Occipital lobe (tissue), 2 donors: ENCODE measurements around the gene CAMK1D. TPM values are rescaled to one million over a fixed set of nuclear protein-coding genes. Genes with fewer than 3 reads are reported as not detected.

Experiments
- DNase-seq: peaks from one replicate; lab custom pipeline; 2025; lab: John Stamatoyannopoulos, UW
- total RNA-seq: library from RNA; depleted of rRNA; stranded (reverse); fragments of >200 nt; gene quantifications from one replicate; pipeline ENCODE4 v1.2.3, GENCODE V29; 2014

Gene CAMK1D
- total RNA-seq, 1 donor from 2014 or later: 18.9 TPM

GRCh38 chr10:12547301-12547771, 198.0 kb downstream of the CAMK1D start:
- no peak for DNase-seq

GRCh38 chr10:12549297-12549696, 199.9 kb downstream of the CAMK1D start:
- no peak for DNase-seq

DNA sequence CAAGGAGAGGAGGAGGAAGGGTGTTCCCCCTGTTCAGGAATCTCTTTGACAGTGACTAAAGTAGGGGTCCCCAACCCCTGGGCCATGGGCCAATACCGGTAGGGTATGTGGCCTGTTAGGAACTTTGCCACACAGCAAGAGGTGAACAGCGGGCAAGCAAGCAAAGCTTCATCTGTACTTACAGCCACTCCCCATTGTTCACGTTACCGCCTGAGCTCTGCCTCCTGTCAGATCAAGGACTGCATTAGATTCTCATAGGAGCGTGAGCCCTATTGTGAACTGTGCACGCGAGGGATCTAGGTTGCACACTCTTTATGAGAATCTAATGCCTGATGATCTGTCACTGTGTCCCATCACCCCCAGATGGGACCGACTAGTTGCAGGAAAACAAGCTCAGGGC, 201.6 kb downstream of the CAMK1D start:
- no peak for DNase-seq

DNA sequence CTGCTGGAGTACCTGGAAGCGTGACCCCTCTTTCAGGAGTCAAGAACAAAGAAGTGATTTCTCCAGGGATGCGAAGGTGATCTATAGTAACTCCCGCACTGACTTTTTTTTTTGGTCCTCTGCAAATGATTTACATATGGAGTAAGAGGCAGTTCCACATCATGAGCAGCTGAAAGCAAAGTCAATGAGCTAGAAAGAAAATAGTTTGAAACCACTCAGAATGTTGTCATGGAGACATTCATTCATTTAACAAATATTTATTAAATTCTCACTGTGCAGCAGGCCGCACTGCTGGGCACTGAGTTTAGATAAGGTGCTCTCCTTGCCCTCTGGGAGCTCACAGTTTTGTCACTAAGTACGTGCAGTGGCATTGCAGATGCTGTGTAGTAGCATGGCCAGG, 206.7 kb downstream of the CAMK1D start:
- DNase-seq: no peak

GRCh38 chr10:12559578-12560178, 210.3 kb downstream of the CAMK1D start:
- DNase-seq: no peak

GRCh38 chr10:12561307-12561706, 212.0 kb downstream of the CAMK1D start:
- no peak for DNase-seq

DNA sequence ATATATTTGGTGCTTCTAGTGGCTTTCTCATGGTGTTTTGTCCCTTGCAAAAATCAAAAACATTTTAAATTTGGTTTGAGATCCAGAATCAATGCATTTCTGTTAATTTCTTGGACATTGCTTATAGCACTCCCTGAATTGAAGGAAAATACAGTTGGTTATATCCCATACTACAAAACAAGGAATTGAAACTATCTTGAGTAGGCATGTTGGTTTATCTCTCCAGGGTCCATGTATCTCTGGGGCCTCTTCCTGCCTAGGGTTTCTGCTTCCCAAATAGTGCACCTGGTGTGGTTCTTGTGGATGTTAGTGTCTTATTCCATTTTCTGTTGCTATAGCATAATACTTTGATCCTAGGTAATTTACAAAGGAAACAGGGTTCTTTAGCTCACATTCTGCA, 212.4 kb downstream of the CAMK1D start:
- no peak for DNase-seq

- DNase-seq: no peak
These were observed 214.1 kb downstream of the CAMK1D start for GRCh38 chr10:12563489-12563888.

DNA sequence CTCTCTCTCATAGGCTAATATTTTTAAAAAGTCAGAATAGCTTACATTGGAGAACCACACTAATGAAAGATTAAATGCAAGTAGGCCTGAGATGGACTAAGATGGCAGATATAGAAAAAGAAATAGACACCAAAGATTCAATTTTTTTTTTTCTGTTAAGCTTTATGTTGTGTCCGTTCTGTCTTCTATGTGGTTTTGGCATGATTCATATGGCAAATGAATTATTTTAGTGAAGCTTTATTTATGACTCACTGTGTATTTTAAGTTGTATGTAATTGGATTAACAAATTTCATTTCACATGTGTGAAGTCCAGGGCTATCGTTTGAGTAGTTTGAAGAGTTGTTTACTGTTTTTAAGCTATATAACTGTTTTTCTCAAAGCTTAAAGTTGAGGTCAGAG, 214.8 kb downstream of the CAMK1D start:
- DNase-seq: no peak

DNA sequence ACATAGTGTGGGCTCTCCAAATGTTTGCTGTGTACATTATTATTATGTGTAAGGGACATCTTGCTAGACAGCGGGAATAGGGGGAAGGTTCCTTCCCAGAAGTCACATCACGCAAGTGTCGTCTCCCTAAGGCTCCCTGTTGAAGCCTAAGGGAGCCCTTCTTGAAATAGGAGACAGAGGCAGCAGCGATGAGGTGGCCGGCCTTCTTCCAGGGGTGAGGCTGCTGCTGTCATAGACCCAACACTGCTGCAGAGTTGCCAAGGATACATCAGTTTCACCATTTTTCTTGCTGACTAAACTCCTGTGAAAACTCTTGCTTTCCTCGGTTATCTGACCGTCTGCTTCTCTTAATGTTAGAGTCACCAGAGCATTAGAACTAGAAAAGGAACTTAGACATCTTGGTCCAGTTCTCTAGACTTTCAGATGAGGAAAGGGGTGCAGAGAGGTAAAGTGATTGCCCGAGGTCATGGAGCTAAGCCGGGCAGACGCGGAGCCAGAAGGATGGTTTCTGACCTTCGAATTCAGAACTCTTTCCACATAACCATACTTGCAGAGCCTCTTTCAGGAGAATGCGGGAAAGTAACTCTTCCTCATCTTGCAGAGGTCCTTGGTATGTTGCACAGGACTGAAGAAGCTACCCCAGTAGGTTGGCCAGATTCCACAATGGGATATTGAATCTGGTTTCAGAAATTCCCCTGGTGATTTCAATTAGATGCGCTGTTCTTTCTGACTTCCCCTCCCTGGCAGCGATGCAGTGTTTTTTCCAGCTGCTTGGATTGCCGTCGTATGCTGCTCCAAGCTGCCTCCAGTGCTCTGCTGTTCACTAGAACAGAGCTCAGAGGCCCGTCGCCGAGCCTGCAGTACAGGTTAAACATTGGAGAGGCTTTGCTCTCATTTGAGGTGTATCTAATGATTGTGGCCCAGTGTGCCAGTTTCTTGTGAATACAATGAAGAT, 217.1 kb downstream of the CAMK1D start:
- DNase-seq: no peak

DNA sequence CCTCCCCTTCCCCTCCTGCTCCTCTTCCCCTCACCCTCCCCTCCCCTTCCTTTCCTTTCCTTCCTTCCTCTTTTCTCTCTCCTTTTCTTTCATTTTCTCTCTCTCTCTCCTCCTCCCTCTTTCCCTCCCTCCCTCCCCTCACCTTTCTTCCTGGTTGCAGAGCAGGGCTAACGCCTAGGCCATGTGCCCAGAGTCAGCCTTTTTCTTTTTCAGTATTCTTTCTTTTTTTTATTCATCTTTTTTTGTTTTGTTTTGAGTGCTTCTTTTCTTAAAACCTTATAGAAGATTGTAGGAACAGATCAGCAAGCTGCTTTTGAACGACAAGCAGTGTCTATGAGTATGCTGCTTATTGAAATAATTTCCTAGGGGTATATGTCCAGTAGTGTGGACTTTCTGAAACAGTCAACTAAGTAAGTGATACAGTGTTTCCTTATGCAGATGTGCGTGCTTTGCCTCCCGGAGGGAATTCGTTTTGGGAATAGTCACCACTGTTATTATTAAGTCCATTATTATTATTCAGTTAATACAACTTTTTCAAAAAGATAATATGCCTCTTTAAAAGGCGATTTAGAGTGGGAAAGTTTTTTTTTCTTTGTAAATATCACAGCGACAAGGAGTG, 219.2 kb downstream of the CAMK1D start:
- no peak for DNase-seq

DNA sequence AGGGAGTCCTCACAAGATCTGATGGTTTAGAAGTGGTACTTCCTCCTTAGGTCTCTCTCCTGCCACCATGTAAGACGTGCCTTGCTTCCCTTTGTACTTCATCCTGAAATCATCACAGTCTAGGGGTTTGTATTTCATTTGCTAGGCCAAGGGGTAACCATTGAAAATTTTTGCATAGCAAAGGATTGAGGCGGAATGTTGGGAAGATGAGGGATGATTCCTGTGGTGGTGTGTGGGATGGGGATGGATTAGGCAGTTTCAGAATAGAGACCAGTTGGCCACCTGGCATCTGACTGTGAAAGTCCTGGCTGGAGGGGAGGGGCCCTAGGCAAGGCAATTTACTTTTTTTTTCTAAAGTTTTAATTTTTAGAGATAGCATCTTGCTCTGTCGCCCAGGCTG, 222.9 kb downstream of the CAMK1D start:
- DNase-seq: no peak

- DNase-seq: no peak
These were observed 228.3 kb downstream of the CAMK1D start for GRCh38 chr10:12577610-12578009.

DNA sequence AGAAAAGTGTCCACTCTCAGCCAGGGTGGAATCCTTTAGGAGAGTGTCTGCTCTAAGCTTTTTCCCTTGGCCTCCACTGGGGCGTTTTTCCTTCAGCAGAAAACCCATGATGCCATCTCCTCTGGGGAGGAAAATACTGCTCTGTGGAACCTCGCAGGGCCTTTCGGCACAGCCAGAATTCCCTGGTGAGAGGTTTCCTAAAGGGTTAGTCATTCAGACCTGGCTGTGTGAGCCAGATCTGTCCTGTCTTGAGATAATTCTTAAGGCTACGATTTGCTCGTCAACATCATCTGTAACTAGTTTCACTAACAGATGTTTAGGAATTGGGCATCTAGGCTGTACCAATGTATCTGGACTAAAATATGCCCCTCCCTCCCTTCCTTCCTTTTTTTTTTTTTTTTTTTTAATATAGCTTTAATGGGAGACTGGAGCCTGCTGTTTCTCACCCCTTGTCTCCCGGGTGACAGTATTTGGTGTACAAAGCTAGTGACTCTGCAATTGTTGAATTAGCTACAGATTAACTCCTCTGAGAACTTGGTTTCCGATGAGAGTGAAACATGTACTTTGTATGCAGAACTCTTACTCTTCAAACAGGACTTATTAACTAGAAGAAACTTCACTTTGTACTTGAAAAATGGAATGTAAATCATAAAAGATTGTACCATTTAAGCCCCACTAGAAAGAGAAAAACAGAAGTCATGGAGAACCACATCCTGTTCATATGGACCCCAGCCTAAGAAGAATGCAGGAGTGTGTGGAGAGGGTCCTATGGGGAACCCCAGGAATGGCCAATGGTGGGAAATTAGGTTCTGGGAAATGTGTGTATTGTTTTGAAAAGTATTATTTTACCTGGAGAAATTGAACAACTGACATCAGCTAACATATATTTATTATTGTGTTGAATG, 230.9 kb downstream of the CAMK1D start:
- no peak for DNase-seq

- DNase-seq: no peak
These were observed 234.7 kb downstream of the CAMK1D start for GRCh38 chr10:12583891-12584595.

DNA sequence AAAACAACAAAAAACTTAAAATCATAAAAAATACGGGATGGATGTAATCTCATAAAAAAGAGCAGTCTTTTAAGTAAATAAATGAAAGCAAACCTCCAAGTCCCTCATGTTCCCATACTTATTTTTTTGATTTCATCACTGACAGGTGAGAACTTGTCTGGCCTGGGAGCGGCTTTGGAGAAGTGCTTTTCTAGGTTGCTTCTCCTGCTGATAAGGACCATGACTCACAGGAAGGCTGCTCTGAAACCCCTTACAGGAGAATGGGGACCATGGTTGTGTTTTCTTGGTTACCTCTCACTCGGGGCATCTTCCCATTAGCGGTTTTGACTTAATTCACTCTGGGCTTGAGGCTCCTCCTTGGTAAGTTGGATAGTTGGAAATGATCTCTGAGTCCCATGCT, 237.4 kb downstream of the CAMK1D start:
- DNase-seq: no peak

- no peak for DNase-seq
These were observed 238.1 kb downstream of the CAMK1D start for GRCh38 chr10:12587451-12587888.

GRCh38 chr10:12588091-12588860, 238.9 kb downstream of the CAMK1D start:
- no peak for DNase-seq

DNA sequence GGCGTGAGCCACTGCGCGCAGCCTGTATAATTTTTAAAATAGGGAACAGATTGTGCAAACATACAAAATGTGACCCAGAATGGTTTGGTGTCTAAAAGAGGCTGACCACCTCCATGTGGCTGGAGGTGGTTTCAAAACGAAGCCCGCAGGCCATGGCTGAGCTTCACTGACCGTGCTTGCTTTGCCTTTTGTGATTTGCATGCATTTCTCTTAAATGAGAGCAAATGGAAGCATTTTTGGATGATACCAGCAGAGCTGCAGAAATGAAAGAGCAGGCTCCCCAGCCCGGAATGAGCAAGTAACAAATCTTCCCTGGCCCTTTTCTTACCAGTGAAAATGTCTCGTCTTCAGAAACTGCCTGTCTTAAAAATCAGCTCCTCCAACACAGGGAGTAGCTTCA, 239.9 kb downstream of the CAMK1D start:
- no peak for DNase-seq

GRCh38 chr10:12589791-12590190, 240.4 kb downstream of the CAMK1D start:
- no peak for DNase-seq
